Spleen (tissue), 11 donors: ENCODE data around the gene SLC24A3. TPM values are rescaled to one million over a fixed set of nuclear protein-coding genes. Genes with fewer than 3 reads are reported as not detected.

ENCODE experiments used
- DNase-seq: peaks from one replicate; pipeline ENCODE4 v3.0.0-alpha.2; 2020
- H3K27ac ChIP-seq, 8 donors: fragments of 200-600 bp; sonication (generic) in 7 of 8; 1 replicate in 4 of 8; 2 replicates in 4 of 8; pipeline versions ENCODE4 v1.5.0 to v1.8.0; 2016 to 2021; ENCODE audit warnings: inconsistent platforms in 4 of 8, mild to moderate bottlenecking in 4 of 8, moderate library complexity in 1 of 8
- H3K27me3 ChIP-seq, 7 donors: fragments of 200-600 bp; sonication (generic) in 6 of 7; replicated peaks in 1 of 7; 1 replicate in 4 of 7; 2 replicates in 3 of 7; pipeline versions ENCODE4 v1.5.0 to v1.8.0; 2016 to 2021; ENCODE audit warnings: inconsistent platforms in 3 of 7, mild to moderate bottlenecking in 1 of 7
- H3K36me3 ChIP-seq, 6 donors: fragments of 200-600 bp; sonication (generic) in 5 of 6; 1 replicate in 4 of 6; 2 replicates in 2 of 6; pipeline versions ENCODE4 v1.5.0 to v1.8.0; 2016 to 2021; ENCODE audit warnings: inconsistent platforms in 2 of 6
- H3K4me1 ChIP-seq, 6 donors: fragments of 200-600 bp; sonication (generic) in 5 of 6; 1 replicate in 3 of 6; 2 replicates in 3 of 6; pipeline versions ENCODE4 v1.5.0 to v1.8.0; 2016 to 2021; ENCODE audit warnings: inconsistent platforms in 3 of 6
- H3K4me3 ChIP-seq, 8 donors: fragments of 200-600 bp; sonication (generic) in 7 of 8; 1 replicate in 4 of 8; 2 replicates in 4 of 8; pipeline versions ENCODE4 v1.5.0 to v1.8.0; 2016 to 2021; ENCODE audit warnings: inconsistent platforms in 4 of 8, mild to moderate bottlenecking in 4 of 8, moderate library complexity in 2 of 8
- H3K9me3 ChIP-seq, 8 donors: fragments of 200-600 bp; sonication (generic) in 7 of 8; 1 replicate in 4 of 8; 2 replicates in 4 of 8; pipeline versions ENCODE4 v1.5.0 to v1.8.0; 2016 to 2021; ENCODE audit warnings: inconsistent platforms in 4 of 8
- POLR2A ChIP-seq, 3 donors: fragments of 450-650 bp; IDR thresholded peaks; one replicate each; pipeline ENCODE4 v1.5.1; 2017; ENCODE audit warnings: antibody characterized with exemption in 3 of 3, mild to moderate bottlenecking in 1 of 3
- POLR2AphosphoS5 ChIP-seq, 3 donors: sonication (generic); formaldehyde crosslinking; IDR thresholded peaks; one replicate each; pipeline ENCODE4 v1.5.1; 2017; ENCODE audit warnings: antibody characterized with exemption in 3 of 3
- WGBS, 5 donors: extraction: QIAGEN DNeasy Blood & Tissue Kit in 3 of 5; methylation state at CpG; one replicate each; pipeline versions ENCODE4 v1.1.5 to v1.1.7; 2013 to 2018; 5-methylcytosine and 5-hydroxymethylcytosine counted together
- intact Hi-C: fragments of 100-400 bp; cut with DNase I; formaldehyde crosslinking; loops from one replicate; pipeline ENCODE4 v1.15.0; 2023; ENCODE audit warnings: low total_unique reads
- polyA plus RNA-seq, 3 donors: library from polyadenylated mRNA; stranded (reverse); fragments of 200-250 nt; gene quantifications; one replicate each; pipeline ENCODE4 v1.2.1, GENCODE V29; 2013
- total RNA-seq, 7 donors: library from RNA; depleted of rRNA in 3 of 7; stranded (reverse); fragments of >200 nt in 3 of 7; fragmentation: NEBNext Ultra II Directional in 4 of 7; extraction: Animal tissue kit (Norgen Biotek cat#: 25700) in 4 of 7; gene quantifications; one replicate each; pipeline versions ENCODE4 v1.1.0 to v1.2.1, GENCODE V29; 2016 to 2021
- TF ChIP-seq, protein P1 (sequence below), 11 experiments: fragments of 200-600 bp in 7 of 11; fragments of 450-650 bp in 4 of 11; sonication (generic) in 4 of 11; IDR thresholded peaks in 8 of 11; conservative IDR thresholded peaks in 3 of 11; 1 replicate in 7 of 11; 2 replicates in 4 of 11; pipeline versions ENCODE4 v1.4.0 to v1.8.0; 2016 to 2021; ENCODE audit warnings: antibody characterized with exemption in 11 of 11, inconsistent platforms in 4 of 11, mild to moderate bottlenecking in 1 of 11
- donor health status: healthy with polysubstance abuse.
- donor health status: DM: no; HTN: no; CAD: no; lungs with moderate emphysema.
- donor health status: DM: no; HTN: no; CAD: no.
- donor health status: Bipolar disorder and iron deficiency.
- donor health status: healthy.
- donor health status: DM: no; HTN: no; CAD: no.
- donor health status: DM: yes; HTN: yes; CAD: no.

The SLC24A3 gene
- total and polyA plus RNA-seq, 10 donors, result 0.37 to 3.9 (median 2.6) TPM

DNA sequence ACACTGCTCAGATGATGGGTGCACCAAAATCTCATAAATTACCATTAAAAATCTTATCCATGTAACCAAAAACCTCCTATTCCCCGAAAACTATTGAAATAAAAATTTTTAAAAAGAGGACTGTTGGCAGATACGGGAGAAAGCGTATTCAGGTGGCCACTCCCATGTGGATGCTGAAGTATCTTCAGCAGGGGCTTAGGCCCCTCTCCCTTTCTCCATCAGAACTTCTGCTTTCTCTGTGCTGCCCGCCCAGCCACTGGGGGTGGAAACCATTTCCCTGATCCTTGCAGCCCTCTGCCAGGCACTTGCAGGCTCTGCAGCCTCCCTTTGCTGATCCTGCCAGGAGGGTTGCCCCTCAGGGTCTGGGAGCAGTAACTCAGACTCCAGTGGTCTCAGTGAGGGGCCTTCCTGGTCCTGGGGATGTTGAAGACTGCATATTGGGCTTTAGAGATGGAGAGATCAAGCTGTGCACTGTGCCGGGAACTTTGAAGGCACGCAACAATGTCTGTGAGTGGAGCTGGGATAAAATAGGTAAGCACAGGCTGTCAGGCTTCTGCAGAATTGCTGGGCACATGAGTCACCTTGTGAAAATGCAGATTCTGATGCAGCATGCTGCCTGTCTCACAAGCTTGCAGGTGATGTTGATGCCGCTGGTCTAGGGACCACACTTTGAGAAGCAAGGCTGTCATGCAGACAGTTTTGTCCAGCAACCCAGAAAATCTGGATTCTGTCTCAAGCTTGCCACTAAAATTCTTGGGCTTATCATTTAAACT, 59.6 kb downstream of the SLC24A3 start:
- H3K27ac ChIP-seq, result no peak overlapping the region
- H3K36me3 ChIP-seq, result no peaks in the 10 kb centered on the region
- peaks cover 0 to 4% (median 0%) of the 10 kb centered on the region in 7 donors for H3K27me3 ChIP-seq
- H3K9me3 ChIP-seq, result no peaks in the 10 kb centered on the region
- H3K4me1 ChIP-seq, result peaks cover 0 to 25% (median 3%) of the 10 kb centered on the region in 6 donors
- 81 to 97% (median 87%) methylated on average over 7 of the region's 7 CpGs for WGBS, 5 donors
- no peak overlapping the region for H3K4me3 ChIP-seq
- intact Hi-C loops, result no loop called here
- TF ChIP-seq, protein P1, sequence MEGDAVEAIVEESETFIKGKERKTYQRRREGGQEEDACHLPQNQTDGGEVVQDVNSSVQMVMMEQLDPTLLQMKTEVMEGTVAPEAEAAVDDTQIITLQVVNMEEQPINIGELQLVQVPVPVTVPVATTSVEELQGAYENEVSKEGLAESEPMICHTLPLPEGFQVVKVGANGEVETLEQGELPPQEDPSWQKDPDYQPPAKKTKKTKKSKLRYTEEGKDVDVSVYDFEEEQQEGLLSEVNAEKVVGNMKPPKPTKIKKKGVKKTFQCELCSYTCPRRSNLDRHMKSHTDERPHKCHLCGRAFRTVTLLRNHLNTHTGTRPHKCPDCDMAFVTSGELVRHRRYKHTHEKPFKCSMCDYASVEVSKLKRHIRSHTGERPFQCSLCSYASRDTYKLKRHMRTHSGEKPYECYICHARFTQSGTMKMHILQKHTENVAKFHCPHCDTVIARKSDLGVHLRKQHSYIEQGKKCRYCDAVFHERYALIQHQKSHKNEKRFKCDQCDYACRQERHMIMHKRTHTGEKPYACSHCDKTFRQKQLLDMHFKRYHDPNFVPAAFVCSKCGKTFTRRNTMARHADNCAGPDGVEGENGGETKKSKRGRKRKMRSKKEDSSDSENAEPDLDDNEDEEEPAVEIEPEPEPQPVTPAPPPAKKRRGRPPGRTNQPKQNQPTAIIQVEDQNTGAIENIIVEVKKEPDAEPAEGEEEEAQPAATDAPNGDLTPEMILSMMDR (IDR thresholded peaks at IDR 0.05 in 8 of 11, conservative IDR thresholded peaks at IDR 0.05 in 3 of 11), result no peak
- TF ChIP-seq POLR2AphosphoS5 (IDR thresholded peaks at IDR 0.05), result no peak
- no peak for TF ChIP-seq POLR2A (IDR thresholded peaks at IDR 0.05)
- DNase-seq, result no peak

DNA sequence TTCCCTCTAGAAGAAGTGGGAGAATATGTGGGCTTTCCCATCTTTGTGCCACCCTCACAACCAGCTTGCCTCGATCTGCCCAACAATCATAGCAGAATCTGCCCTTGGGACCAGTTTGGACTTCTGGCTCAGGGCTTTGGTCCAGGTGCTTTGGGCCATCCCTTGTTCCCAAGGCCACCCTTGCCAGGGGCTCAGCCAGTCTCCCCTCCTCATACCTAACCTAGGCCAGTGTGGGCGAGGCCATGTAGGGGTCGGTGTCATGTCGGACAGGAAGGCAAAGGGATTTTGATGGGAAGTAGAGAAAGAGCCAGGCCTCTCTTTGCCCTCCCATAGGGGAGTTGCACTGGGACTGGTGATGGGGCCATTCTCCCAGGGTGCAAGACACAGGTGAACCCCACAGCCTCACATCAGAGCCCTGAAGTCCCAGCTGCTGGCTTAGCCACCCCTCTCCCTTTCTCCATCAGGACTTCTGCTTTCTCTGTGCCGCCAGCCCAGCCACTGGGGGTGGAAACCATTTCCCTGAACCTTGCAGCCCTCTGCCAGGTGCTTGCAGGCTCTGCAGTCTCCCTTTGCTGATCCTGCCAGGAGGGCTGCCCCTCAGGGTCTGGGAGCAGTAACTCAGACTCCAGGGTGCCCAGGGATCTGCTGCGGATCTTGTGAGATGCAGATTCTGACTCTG, 60.7 kb downstream of the SLC24A3 start:
- Histone ChIP-seq H3K36me3 (no peaks in the 10 kb centered on the region), H3K4me3 (no peak overlapping the region), H3K27ac (no peak overlapping the region), H3K27me3 (peaks cover 0 to 4% (median 0%) of the 10 kb centered on the region in 7 donors), H3K4me1 (peaks cover 0 to 25% (median 4%) of the 10 kb centered on the region in 6 donors), H3K9me3 (no peaks in the 10 kb centered on the region)
- no peak for DNase-seq
- WGBS, 5 donors, result 74 to 82% (median 80%) methylated on average over 6 of the region's 6 CpGs
- intact Hi-C loops, result no loop called here
- TF ChIP-seq POLR2AphosphoS5 (IDR thresholded peaks at IDR 0.05) (no peak), POLR2A (IDR thresholded peaks at IDR 0.05) (no peak)
- TF ChIP-seq, protein P1 (IDR thresholded peaks at IDR 0.05 in 8 of 11, conservative IDR thresholded peaks at IDR 0.05 in 3 of 11), result no peak

DNA sequence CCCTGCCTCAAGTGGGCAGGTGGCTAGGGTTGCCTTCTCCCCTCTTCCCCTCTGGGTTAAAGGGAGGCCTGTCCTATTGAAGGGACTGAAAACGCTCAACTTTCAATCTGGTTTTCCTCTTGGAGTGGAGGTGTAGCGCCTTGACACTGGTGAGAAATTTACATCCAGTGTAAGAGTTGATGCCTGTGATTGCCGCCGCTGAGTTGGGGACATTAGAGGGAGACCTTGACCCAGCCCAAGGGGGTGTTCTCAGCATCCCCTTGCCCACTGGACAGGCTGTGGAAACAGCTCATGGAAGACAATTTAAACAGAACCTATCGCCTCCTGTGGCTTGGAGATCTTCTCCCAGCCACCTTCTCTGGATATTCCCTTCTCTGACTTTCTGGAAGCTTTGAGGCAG, 61.6 kb downstream of the SLC24A3 start:
- TF ChIP-seq POLR2A (IDR thresholded peaks at IDR 0.05) (no peak), POLR2AphosphoS5 (IDR thresholded peaks at IDR 0.05) (no peak)
- TF ChIP-seq, protein P1 (IDR thresholded peaks at IDR 0.05 in 8 of 11, conservative IDR thresholded peaks at IDR 0.05 in 3 of 11), result no peak
- 73 to 88% (median 84%) methylated on average over 5 of the region's 5 CpGs for WGBS, 5 donors
- Histone ChIP-seq H3K4me1 (peaks cover 0 to 25% (median 4%) of the 10 kb centered on the region in 6 donors), H3K9me3 (no peaks in the 10 kb centered on the region), H3K27me3 (peaks cover 0 to 4% (median 0%) of the 10 kb centered on the region in 7 donors), H3K27ac (peak overlapping the region in 3 of 8 donors; percentile 25 to 73 (median 29)), H3K36me3 (no peaks in the 10 kb centered on the region), H3K4me3 (no peak overlapping the region)
- intact Hi-C loops, result no loop called here
- no peak for DNase-seq
